Renal pelvis (tissue), 4 donors: Measurements from ENCODE around the gene MATN1. TPM values are rescaled to one million over a fixed set of nuclear protein-coding genes. Genes with fewer than 3 reads are reported as not detected.

Experiments
- DNase-seq: peaks from one replicate; pipeline ENCODE4 v3.0.0-alpha.2; 2013
- polyA plus RNA-seq, 3 donors: library from polyadenylated mRNA; unstranded; fragments of 120-200 nt; gene quantifications; one replicate each; pipeline ENCODE4 v1.2.1, GENCODE V29; 2013; ENCODE audit not compliant: insufficient read length in 3 of 3

Gene MATN1
- polyA plus RNA-seq, 3 donors: 0.17 to 0.30 (median 0.23) TPM

GRCh38 chr1:30719406-30720270, 3.7 kb downstream of the MATN1 start:
- no peak for DNase-seq

GRCh38 chr1:30718636-30719405, 4.6 kb downstream of the MATN1 start:
- peak; percentile 94 for DNase-seq

GRCh38 chr1:30718091-30718635, 5.2 kb downstream of the MATN1 start:
- DNase-seq: peak; percentile 96

DNA sequence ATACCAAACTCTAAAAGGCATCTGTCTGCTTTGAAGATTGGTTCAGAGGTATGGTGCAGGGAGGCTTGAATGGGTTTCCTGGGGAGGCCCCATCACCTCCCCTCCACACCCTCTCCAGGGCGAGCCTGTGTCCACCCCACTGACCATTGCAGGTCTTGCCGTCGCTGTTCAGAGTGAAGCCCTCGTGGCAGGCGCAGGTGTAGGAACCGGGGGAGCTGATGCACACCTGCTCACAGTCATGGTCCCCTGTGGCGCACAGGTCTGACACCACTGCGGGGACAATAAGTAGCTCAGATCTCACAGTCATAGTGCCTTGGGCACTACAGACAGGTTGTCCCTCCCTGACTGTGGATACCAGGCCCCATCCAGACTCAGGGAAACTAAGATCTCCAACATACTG, 6.7 kb downstream of the MATN1 start:
- DNase-seq: no peak

- no peak for DNase-seq
Measured at GRCh38 chr1:30715886-30716285, 7.5 kb downstream of the MATN1 start.

- no peak for DNase-seq
Measured at GRCh38 chr1:30715216-30715615, 8.2 kb downstream of the MATN1 start.

GRCh38 chr1:30714536-30715090, 8.8 kb downstream of the MATN1 start:
- no peak for DNase-seq

DNA sequence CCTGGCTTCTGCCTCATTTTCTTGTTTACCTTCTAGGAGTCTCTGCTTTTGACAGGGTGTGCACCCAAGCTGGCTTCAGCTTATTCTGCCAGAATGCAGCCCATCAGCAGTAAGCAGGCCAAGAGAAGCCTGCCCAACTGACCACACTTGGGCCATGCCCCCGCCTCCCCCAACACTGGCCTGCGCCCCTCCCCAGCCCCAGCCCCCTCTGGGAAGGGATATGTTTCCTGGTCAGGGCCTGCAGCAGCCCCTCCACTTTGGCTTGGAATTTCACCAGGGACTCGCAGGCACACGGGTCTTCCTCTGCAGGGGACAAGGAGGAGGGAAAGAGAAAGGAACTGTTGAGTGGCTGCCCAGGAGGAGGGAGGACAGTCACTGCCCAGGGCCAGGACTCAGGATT, 9.4 kb downstream of the MATN1 start:
- no peak for DNase-seq

- DNase-seq: no peak
Measured at GRCh38 chr1:30713311-30713710, 10.1 kb downstream of the MATN1 start.

DNA sequence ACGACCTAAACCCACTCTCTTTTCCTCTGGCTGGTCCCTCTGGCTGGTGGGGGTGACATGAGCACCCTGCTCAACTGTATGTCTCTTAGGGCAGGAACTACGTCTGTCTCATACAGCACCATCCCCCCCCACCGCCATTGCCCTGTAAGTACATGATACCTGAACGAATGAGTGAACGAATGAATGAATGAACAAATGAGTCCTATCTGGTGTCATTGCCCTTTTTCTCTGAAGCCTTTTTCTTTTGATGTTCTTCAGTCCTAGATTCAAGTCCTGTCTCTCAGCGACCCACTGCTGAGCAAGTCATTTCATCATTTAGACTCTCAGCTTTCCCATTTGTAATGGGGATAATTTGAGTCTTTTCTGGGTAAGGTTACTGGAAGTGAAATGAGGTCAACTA, 10.8 kb downstream of the MATN1 start:
- no peak for DNase-seq

- no peak for DNase-seq
Measured at GRCh38 chr1:30710407-30710806, 13.0 kb downstream of the MATN1 start.

- DNase-seq: no peak
Measured at GRCh38 chr1:30708361-30708728, 15.0 kb downstream of the MATN1 start.

DNA sequence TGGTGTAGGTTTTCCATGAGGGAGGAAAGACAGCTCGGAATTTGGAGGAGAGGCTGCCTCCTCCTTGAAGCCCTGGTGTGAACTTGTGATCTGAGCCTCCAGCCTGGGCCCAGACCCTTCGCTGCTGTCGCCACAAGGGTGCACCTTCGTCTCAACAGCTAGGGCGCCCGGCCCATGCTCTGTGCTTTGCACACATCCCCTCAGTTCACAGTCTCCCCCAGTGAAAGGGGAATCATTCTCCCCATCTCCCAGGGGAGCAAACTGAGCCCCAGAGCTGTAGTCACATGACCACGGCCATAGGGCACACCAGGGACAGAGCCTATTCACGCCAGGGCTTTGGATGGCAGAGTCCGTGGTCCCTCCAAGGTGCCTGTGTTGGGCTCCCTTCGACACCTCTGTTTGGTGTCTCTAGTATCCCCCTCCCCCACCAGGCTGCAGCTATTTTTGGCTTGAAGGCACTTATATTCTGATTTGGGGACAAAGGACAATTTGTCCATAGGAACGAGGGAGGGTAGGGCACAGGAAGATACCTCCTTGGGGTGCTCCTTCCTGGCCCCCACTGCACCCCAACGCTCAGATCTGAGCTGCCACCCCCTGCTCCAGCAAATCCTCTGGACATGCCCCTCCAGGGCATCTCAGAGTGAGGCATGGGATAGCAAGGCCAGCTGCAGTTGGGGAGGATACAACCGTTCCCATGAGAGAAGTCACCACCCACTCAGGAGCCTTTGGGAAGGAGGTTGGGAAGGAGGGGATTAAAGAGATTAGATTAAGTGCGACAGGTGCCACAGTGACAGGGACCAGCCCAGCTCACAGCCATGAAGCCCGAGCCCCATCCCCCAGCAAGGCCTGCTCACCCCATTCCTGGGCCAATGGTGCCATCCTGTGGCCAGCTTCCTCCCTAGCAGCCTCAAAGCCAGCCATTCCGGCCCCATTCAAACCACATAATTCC, 15.7 kb downstream of the MATN1 start:
- no peak for DNase-seq

GRCh38 chr1:30706528-30706927, 16.9 kb downstream of the MATN1 start:
- DNase-seq: no peak

GRCh38 chr1:30705698-30706097, 17.7 kb downstream of the MATN1 start:
- DNase-seq: no peak

DNA sequence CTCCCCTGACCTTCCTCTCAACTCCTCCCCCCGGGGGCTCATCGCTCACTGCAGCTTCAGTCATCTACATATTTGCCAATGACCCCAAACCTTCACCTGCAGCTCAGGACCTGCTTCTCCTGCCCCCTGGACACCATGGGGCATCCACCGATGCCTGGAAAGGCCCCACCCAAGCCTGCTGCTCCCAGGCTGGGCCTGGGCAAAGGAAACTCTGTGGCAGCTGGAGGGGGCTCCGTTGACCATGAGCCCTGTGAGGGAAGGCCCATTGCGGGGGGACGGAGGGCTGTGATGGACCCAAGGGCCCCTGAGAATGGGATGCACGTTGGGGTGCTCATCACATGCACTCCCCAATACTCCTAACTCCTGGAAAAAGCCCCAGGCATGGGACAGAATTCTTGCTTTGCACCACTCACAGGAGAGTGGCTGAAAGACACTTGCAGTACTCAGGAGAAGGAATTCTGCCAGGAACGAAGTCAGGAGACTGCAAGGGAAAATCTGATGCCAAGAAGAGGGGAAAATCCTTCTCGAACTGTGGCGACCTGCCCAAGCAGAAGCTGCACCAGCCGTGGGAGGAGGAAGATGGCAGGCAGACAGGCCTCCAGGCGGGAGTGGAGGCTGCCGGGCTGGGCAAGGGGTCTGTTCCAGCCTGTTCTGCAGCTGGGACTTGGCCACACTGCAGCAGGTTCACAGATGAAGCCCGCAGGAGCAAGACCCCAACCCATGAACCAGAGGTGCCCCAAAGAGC, 18.4 kb downstream of the MATN1 start:
- DNase-seq: no peak

GRCh38 chr1:30704271-30704670, 19.1 kb downstream of the MATN1 start:
- no peak for DNase-seq

DNA sequence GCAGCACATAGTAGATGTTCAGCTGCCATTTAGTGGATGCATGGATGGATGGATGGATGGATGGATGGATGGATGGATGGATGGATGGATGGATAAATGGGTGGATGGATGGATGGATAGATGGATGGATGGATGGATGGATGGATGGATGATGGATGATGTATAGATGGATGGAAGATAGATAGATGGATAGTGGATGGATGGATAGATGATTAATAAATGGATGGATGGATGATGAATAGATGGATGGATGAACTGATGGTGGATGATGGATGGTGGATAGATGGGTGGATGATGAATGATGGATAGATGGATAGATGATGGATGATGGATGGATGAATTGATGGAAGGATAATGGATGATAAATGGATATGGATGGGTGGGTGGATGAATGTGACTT, 20.6 kb downstream of the MATN1 start:
- no peak for DNase-seq

- no peak for DNase-seq
Measured at GRCh38 chr1:30701258-30701633, 22.1 kb downstream of the MATN1 start.

- DNase-seq: no peak
Measured at GRCh38 chr1:30700528-30701257, 22.7 kb downstream of the MATN1 start.
